Thyroid gland (tissue), 4 donors: ENCODE data around the gene SFXN5. TPM values are rescaled to one million over a fixed set of nuclear protein-coding genes. Genes with fewer than 3 reads are reported as not detected.
"Not testable (repeated sequence)": the region's sequence is repeated elsewhere in the genome, so short reads cannot be mapped to it uniquely, and the experiment has no call there.

Experiments
- DNase-seq, 2 donors: peaks; one replicate each; pipeline ENCODE4 v3.0.0-alpha.2; 2019
- H3K27ac ChIP-seq, 3 donors: fragments of 200-600 bp; sonication (generic); 1 replicate in 2 of 3; 2 replicates in 1 of 3; pipeline ENCODE4 v1.5.1; 2016 to 2019; ENCODE audit warnings: mild to moderate bottlenecking in 1 of 3, moderate library complexity in 1 of 3
- H3K27me3 ChIP-seq: fragments of 200-600 bp; sonication (generic); one replicate; pipeline ENCODE4 v1.5.1; 2019
- H3K36me3 ChIP-seq, 2 donors: fragments of 200-600 bp; sonication (generic); one replicate each; pipeline ENCODE4 v1.5.1; 2016 to 2019
- H3K4me1 ChIP-seq, 2 donors: fragments of 200-600 bp; sonication (generic); one replicate each; pipeline ENCODE4 v1.5.1; 2017 to 2019
- H3K4me3 ChIP-seq, 3 donors: fragments of 200-600 bp; sonication (generic); replicated peaks in 1 of 3; 1 replicate in 2 of 3; 2 replicates in 1 of 3; pipeline ENCODE4 v1.5.1; 2016; ENCODE audit warnings: mild to moderate bottlenecking in 1 of 3
- H3K9me3 ChIP-seq: fragments of 200-600 bp; sonication (generic); one replicate; pipeline ENCODE4 v1.5.1; 2017
- POLR2A ChIP-seq, 2 donors: fragments of 450-650 bp; IDR thresholded peaks; one replicate each; pipeline ENCODE4 v1.6.1; 2017; ENCODE audit warnings: antibody characterized with exemption in 2 of 2, mild to moderate bottlenecking in 2 of 2, moderate library complexity in 1 of 2
- WGBS, 2 donors: methylation state at CpG; one replicate each; pipeline ENCODE4 v1.1.5; 2017; 5-methylcytosine and 5-hydroxymethylcytosine counted together
- intact Hi-C: fragments of 100-400 bp; cut with DNase I; formaldehyde crosslinking; loops from one replicate; pipeline ENCODE4 v1.15.1; 2023
- total RNA-seq, 4 donors: library from RNA; depleted of rRNA; stranded (reverse); fragments of >200 nt; gene quantifications; one replicate each; pipeline ENCODE4 v1.2.3, GENCODE V29; 2016
- TF ChIP-seq, protein P1 (sequence below), 6 experiments: fragments of 200-600 bp in 3 of 6; fragments of 450-650 bp in 3 of 6; sonication (generic) in 3 of 6; IDR thresholded peaks; one replicate each; pipeline ENCODE4 v1.5.1; 2016 to 2019; ENCODE audit warnings: antibody characterized with exemption in 6 of 6, mild to moderate bottlenecking in 2 of 6, inconsistent platforms in 1 of 6, moderate library complexity in 1 of 6

SFXN5 gene
- total RNA-seq, 4 donors from 2014 or later: 10.3 to 17.2 (median 16.5) TPM

DNA sequence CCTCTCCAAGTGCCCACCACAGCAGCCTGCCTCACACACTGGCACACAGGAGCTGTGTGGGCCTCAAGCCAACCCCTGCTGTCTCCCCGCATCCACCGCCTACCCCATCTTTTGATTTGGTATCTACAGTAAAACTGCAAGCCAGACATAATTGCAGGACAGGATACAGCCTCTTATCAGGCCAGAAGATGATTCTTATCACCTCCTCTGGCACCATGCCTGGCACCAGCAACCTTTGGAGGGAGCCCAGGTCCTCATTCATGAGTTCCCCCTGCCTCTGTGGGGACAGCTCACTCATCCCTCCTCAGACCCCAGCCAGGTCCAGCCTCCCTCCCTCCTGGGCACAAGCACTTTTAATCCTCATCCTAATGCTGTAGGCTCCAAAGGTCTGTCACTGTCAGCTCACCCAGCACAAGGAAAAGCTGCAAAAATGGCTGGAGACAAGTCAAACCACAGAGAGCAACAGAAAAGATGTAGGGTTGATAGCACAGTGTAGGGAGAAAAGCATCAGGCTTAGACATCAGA, 31.6 kb upstream of the SFXN5 start:
- TF ChIP-seq POLR2A (IDR thresholded peaks at IDR 0.05): no peak
- TF ChIP-seq, protein P1, sequence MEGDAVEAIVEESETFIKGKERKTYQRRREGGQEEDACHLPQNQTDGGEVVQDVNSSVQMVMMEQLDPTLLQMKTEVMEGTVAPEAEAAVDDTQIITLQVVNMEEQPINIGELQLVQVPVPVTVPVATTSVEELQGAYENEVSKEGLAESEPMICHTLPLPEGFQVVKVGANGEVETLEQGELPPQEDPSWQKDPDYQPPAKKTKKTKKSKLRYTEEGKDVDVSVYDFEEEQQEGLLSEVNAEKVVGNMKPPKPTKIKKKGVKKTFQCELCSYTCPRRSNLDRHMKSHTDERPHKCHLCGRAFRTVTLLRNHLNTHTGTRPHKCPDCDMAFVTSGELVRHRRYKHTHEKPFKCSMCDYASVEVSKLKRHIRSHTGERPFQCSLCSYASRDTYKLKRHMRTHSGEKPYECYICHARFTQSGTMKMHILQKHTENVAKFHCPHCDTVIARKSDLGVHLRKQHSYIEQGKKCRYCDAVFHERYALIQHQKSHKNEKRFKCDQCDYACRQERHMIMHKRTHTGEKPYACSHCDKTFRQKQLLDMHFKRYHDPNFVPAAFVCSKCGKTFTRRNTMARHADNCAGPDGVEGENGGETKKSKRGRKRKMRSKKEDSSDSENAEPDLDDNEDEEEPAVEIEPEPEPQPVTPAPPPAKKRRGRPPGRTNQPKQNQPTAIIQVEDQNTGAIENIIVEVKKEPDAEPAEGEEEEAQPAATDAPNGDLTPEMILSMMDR (IDR thresholded peaks at IDR 0.05): no peak
- Histone ChIP-seq H3K27ac (no peak overlapping the region), H3K4me3 (no peak overlapping the region), H3K36me3 (no peaks in the 10 kb centered on the region), H3K27me3 (no peaks in the 10 kb centered on the region), H3K4me1 (peaks cover 9 to 25% of the 10 kb centered on the region in 2 donors), H3K9me3 (no peaks in the 10 kb centered on the region)
- intact Hi-C loops: no loop called here
- WGBS, 2 donors: 78 to 88% methylated on average over 2 of the region's 2 CpGs
- DNase-seq: no peak

DNA sequence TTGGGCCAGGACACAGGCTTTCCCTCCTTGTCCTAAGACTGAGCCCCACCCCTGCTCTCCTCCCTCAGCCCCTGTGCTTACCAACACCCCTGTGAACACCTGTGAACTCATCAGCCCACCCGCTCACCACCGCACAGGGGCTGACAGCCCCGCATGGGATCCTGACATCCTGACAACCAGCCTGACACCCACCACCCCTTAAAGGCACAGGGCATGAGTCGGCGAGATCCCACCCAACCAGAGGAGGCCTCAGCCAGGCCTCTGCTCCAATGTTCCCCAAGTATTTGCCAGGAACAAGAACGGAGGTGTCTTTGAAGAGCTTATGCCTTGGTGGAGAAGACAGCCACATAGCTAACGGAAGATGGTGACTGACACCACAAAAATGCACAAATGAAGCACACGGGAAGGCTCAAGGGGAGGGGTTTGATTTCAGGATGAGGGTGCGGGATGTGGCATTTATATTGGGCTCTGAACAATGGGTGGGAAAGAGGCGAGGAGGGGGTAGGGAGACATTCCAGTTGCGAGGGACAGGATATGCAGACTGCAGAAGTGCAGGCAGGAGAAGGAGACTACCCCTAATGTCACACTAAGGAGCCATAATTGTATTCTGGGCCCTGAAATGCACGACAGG, 30.2 kb upstream of the SFXN5 start:
- no peaks in the 10 kb centered on the region for H3K27me3 ChIP-seq
- TF ChIP-seq POLR2A (IDR thresholded peaks at IDR 0.05): no peak
- TF ChIP-seq, protein P1 (IDR thresholded peaks at IDR 0.05): no peak
- intact Hi-C loops: no loop called here
- 85 to 91% methylated on average over 12 of the region's 12 CpGs for WGBS, 2 donors
- H3K4me3 ChIP-seq: no peak overlapping the region
- peaks cover 9 to 12% of the 10 kb centered on the region in 2 donors for H3K4me1 ChIP-seq
- no peaks in the 10 kb centered on the region for H3K9me3 ChIP-seq
- no peak overlapping the region for H3K27ac ChIP-seq
- H3K36me3 ChIP-seq: no peaks in the 10 kb centered on the region
- no peak for DNase-seq

DNA sequence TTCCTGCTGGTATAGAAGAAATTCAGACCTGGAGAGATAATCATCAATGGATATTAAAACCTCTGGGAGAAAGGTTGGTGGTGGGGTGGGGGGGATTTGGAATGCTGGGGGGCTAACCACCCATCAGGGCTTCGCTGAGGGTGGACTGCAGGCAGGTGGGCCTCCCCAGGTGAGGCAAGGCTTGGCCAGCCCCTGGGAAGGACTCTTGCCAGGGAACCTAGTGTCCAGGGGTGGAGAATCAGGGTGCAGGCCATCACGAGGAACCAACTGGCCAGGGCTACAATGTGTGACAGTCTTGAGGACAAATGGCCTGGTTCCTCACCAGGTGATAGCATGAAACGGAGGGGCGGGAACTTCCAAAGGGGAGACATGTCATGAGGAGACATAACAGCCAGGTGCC, 29.4 kb upstream of the SFXN5 start:
- Histone ChIP-seq H3K27me3 (no peaks in the 10 kb centered on the region), H3K9me3 (no peaks in the 10 kb centered on the region), H3K36me3 (no peaks in the 10 kb centered on the region), H3K4me3 (no peak overlapping the region), H3K4me1 (peaks cover 8 to 9% of the 10 kb centered on the region in 2 donors), H3K27ac (no peak overlapping the region)
- no peak for TF ChIP-seq POLR2A (IDR thresholded peaks at IDR 0.05)
- TF ChIP-seq, protein P1 (IDR thresholded peaks at IDR 0.05): no peak
- WGBS, 2 donors: 95 to 96% methylated on average over 4 of the region's 4 CpGs
- DNase-seq: no peak
- intact Hi-C loops: no loop called here

DNA sequence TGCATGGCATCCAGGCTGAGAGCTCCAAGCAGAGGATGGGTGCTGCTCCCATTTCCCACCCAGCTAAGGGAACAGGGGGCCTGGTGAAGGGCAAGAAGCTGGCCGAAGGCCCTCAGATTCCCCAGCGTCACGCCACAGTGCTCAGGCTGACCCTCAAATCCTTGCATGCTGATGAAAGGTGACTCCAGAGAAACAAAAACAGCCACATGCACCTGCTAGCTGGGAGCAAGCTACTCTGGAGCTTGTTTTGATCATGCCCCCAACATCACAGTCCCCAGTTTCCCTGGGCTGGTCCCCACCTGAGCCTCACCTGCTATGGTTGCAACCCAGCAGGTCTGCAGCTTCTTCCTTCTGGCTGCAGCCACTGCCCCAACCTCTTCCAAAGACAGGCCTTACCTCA, 28.0 kb upstream of the SFXN5 start:
- Histone ChIP-seq H3K27ac (no peak overlapping the region), H3K9me3 (no peaks in the 10 kb centered on the region), H3K27me3 (no peaks in the 10 kb centered on the region), H3K4me1 (peaks cover 9 to 13% of the 10 kb centered on the region in 2 donors), H3K4me3 (no peak overlapping the region), H3K36me3 (no peaks in the 10 kb centered on the region)
- intact Hi-C loops: no loop called here
- no peak for TF ChIP-seq POLR2A (IDR thresholded peaks at IDR 0.05)
- TF ChIP-seq, protein P1 (IDR thresholded peaks at IDR 0.05): no peak
- DNase-seq: no peak
- WGBS, 2 donors: 86 to 95% methylated on average over 3 of the region's 3 CpGs

DNA sequence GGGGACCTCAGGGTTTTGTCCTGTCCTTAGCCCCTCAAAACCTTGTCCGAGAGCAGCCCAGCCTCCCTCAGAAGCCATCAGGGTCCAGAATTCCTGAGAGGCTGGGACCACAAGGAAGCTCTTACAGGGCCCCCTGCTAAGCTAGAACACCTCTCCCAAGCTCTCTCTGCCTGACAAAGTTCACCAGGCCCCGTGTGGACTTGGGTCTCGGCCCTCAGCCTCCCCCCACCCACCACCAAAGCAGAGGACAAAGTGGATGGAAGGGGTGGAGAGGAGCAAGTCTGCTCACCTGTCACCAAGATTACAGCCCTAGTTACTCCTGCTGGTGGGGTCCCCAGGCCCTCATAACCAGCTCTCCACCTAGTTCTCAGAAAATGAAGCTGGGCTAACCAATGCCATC, 24.4 kb upstream of the SFXN5 start:
- DNase-seq: no peak
- intact Hi-C loops: no loop called here
- TF ChIP-seq, protein P1 (IDR thresholded peaks at IDR 0.05): no peak
- TF ChIP-seq POLR2A (IDR thresholded peaks at IDR 0.05): no peak
- 89 to 90% methylated on average over 3 of the region's 3 CpGs for WGBS, 2 donors
- Histone ChIP-seq H3K27ac (no peak overlapping the region), H3K4me3 (no peak overlapping the region), H3K36me3 (no peaks in the 10 kb centered on the region), H3K27me3 (no peaks in the 10 kb centered on the region), H3K9me3 (no peaks in the 10 kb centered on the region), H3K4me1 (peaks cover 0 to 27% of the 10 kb centered on the region in 2 donors)

DNA sequence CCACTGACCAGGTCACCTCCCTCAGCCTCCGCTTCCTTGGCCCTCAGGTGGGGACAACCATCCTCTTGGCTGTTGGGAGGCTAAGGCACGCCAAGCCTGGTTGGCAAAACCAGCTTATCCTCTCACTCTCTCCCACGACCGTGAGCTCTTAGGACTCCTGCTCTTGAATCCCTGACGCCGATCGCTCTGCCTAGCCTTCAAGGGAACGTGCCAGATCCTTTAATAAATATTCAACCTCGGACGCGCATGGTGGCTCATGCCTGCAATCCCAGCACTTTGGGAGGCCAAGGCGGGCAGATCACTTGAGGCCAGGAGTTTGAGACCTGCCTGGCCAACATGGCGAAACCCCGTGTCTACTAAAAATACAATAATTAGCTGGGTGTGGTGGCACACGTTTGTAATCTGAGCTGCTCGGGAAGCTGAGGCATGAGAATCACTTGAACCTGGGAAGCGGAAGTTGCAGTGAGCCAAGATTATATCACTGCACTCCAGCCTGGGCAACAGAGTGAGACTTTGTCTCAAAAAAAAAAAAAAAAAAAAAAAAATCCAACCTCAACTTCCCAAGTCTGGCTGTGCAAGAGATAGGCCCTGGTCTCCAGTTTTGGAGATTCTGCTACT, 22.2 kb upstream of the SFXN5 start:
- intact Hi-C loops: not testable (repeated sequence)
- H3K27ac ChIP-seq: peak overlapping the region in 1 of 3 donors; percentile 37

More for the DNA sequence above, 22.2 kb upstream of the SFXN5 start:
- DNase-seq: peak; percentile 69 to 77
- peaks cover 0 to 27% of the 10 kb centered on the region in 2 donors for H3K4me1 ChIP-seq
- H3K36me3 ChIP-seq, H3K27me3 ChIP-seq, H3K4me3 ChIP-seq, H3K9me3 ChIP-seq: not testable (repeated sequence)
- 27 to 59% methylated on average over 16 to 17 of the region's 17 CpGs for WGBS, 2 donors
